GM12878 (cell line): ENCODE measurements around the gene ITGA6. TPM values are rescaled to one million over a fixed set of nuclear protein-coding genes. Genes with fewer than 3 reads are reported as not detected.

Experiments used
- ATAC-seq: fragments of 200-7000 bp; cut with Tn5 transposase; 3 replicates; pipeline ENCODE4 v1.9.1; 2020; ENCODE audit warnings: mild to moderate bottlenecking, moderate library complexity
- BruUV-seq: library from RNA; stranded (reverse); fragments of 400-500 nt; replicated peaks from 2 replicates; lab custom pipeline; 2021; lab: Mats Ljungman, UMichigan
- CTCF ChIA-PET: fragments of 300-600 bp; sonication (Branson Sonifier 250); formaldehyde crosslinking; extraction: SDS; loops from one replicate; lab custom pipeline; 2021; ENCODE audit warnings: inconsistent platforms; lab: Yijun Ruan, JAX
- POLR2A ChIA-PET: fragments of 350-600 bp; formaldehyde crosslinking; extraction: SDS; loops from one replicate; lab custom pipeline; 2021; ENCODE audit warnings: inconsistent platforms; lab: Charles Lee
- RAD21 ChIA-PET: fragments of 300-600 bp; sonication (Branson Sonifier 250); formaldehyde crosslinking; loops from one replicate; lab custom pipeline; 2023; ENCODE audit warnings: antibody characterized with exemption; ENCODE audit not compliant: unreplicated experiment; lab: Charles Lee
- SMC1A ChIA-PET: fragments of 300-600 bp; sonication (Branson Sonifier 250); formaldehyde crosslinking; loops from one replicate; lab custom pipeline; 2023; ENCODE audit not compliant: unreplicated experiment, uncharacterized antibody; lab: Charles Lee
- DNase-seq: peaks from one replicate; pipeline ENCODE4 v3.0.0-alpha.2; 2011; ENCODE audit warnings: low read depth, low spot score
- FAIRE-seq: peaks from 3 replicates; lab custom pipeline; 2011; peaks lifted over from hg19 to GRCh38; lab: Jason Lieb, UNC
- H2AFZ ChIP-seq: 2 replicates; pipeline ENCODE4 v1.6.0; 2011; ENCODE audit warnings: low read depth, low read length, control low read depth; ENCODE audit not compliant: control insufficient read depth
- H3K27ac ChIP-seq: 2 replicates; pipeline ENCODE4 v1.5.1; 2011; ENCODE audit warnings: control low read depth; ENCODE audit not compliant: control insufficient read depth, insufficient read depth
- H3K27me3 ChIP-seq, 2 experiments: replicated peaks in 1 of 2; 2 replicates each; pipeline versions ENCODE4 v1.6.0 to v1.6.1; 2011; ENCODE audit warnings: low read length in 1 of 2; ENCODE audit not compliant: control insufficient read depth in 2 of 2, insufficient read depth in 2 of 2
- H3K36me3 ChIP-seq, 2 experiments: 2 replicates each; pipeline ENCODE4 v1.5.1; 2011; ENCODE audit warnings: low read length in 1 of 2; ENCODE audit not compliant: control insufficient read depth in 2 of 2, insufficient read depth in 2 of 2
- H3K4me1 ChIP-seq: 2 replicates; pipeline ENCODE4 v1.6.1; 2011; ENCODE audit warnings: mild to moderate bottlenecking, low read length, moderate library complexity, mixed read lengths; ENCODE audit not compliant: control insufficient read depth, insufficient read depth
- H3K4me2 ChIP-seq: 2 replicates; pipeline ENCODE4 v1.6.0; 2011; ENCODE audit warnings: control low read depth; ENCODE audit not compliant: control insufficient read depth, insufficient read depth
- H3K4me3 ChIP-seq: fragments of 200-600 bp; sonication (generic); 2 replicates; pipeline ENCODE4 v1.5.1; 2016
- H3K79me2 ChIP-seq: 2 replicates; pipeline ENCODE4 v1.6.0; 2011; ENCODE audit warnings: low read length; ENCODE audit not compliant: control insufficient read depth, insufficient read depth
- H3K9ac ChIP-seq: 2 replicates; pipeline ENCODE4 v1.8.0; 2011; ENCODE audit warnings: low read length, control low read depth, mixed read lengths; ENCODE audit not compliant: control insufficient read depth, insufficient read depth
- H3K9me3 ChIP-seq: replicated peaks from 3 replicates; pipeline ENCODE4 v1.5.1; 2011; ENCODE audit warnings: mild to moderate bottlenecking, low read length; ENCODE audit not compliant: control insufficient read depth, insufficient read depth
- H4K20me1 ChIP-seq: 2 replicates; pipeline ENCODE4 v1.6.0; 2011; ENCODE audit not compliant: control insufficient read depth, insufficient read depth
- EP300 ChIP-seq, 2 experiments: fragments of 150-350 bp in 1 of 2; IDR thresholded peaks; 2 replicates each; pipeline ENCODE4 v1.6.1; 2011 to 2012; ENCODE audit warnings: low read depth in 2 of 2, low read length in 2 of 2, borderline replicate concordance in 1 of 2, improper control_type of control experiment in 1 of 2, inconsistent platforms in 1 of 2; ENCODE audit not compliant: control insufficient read depth in 1 of 2
- FOS ChIP-seq: IDR thresholded peaks from 3 replicates; pipeline ENCODE4 v1.6.1; 2011; ENCODE audit warnings: borderline replicate concordance; ENCODE audit not compliant: insufficient read length; ENCODE audit errors: extremely low read depth
- FOXM1 ChIP-seq: IDR thresholded peaks from 2 replicates; pipeline ENCODE4 v1.6.1; 2012; ENCODE audit warnings: low read depth, mild to moderate bottlenecking, inconsistent platforms, low read length, moderate library complexity
- HDGF ChIP-seq: fragments of 450-650 bp; IDR thresholded peaks from 2 replicates; pipeline ENCODE4 v1.6.1; 2016; ENCODE audit warnings: antibody characterized with exemption
- IRF4 ChIP-seq: IDR thresholded peaks from 2 replicates; pipeline ENCODE4 v1.6.1; 2011; ENCODE audit warnings: low read depth, low read length
- MXI1 ChIP-seq: fragments of 150-350 bp; IDR thresholded peaks from 2 replicates; pipeline ENCODE4 v1.6.1; 2011; ENCODE audit warnings: low read depth, mild to moderate bottlenecking, inconsistent platforms, low read length, improper control_type of control experiment
- MYC ChIP-seq: IDR thresholded peaks from 2 replicates; pipeline ENCODE4 v1.6.1; 2011; ENCODE audit warnings: mild to moderate bottlenecking, low read length, moderate library complexity, inconsistent platforms; ENCODE audit not compliant: insufficient read depth, insufficient replicate concordance, insufficient read length, severe bottlenecking
- NR2F1 ChIP-seq: fragments of 450-650 bp; conservative IDR thresholded peaks from 2 replicates; pipeline ENCODE4 v1.6.1; 2017; ENCODE audit warnings: mild to moderate bottlenecking
- RB1 ChIP-seq: fragments of 450-650 bp; formaldehyde crosslinking; IDR thresholded peaks from 2 replicates; pipeline ENCODE4 v1.6.1; 2017; ENCODE audit warnings: mild to moderate bottlenecking, borderline replicate concordance
- SKIL ChIP-seq: fragments of 450-650 bp; IDR thresholded peaks from 2 replicates; pipeline ENCODE4 v1.6.1; 2017; ENCODE audit warnings: mild to moderate bottlenecking, low read depth, inconsistent platforms; ENCODE audit not compliant: poor library complexity, severe bottlenecking
- STAT1 ChIP-seq: fragments of 450-650 bp; conservative IDR thresholded peaks from 2 replicates; pipeline ENCODE4 v1.6.1; 2014; ENCODE audit warnings: antibody characterized with exemption, mild to moderate bottlenecking
- STAT3 ChIP-seq: IDR thresholded peaks from 2 replicates; pipeline ENCODE4 v1.6.1; 2011; ENCODE audit warnings: low read depth, low read length, improper control_type of control experiment
- ZNF622 ChIP-seq: fragments of 450-650 bp; IDR thresholded peaks from 2 replicates; pipeline ENCODE4 v1.6.1; 2017; ENCODE audit warnings: mild to moderate bottlenecking, inconsistent platforms
- whole genome bisulfite sequencing: methylation state at CpG from one replicate; pipeline ENCODE4 v1.1.6; 2016; ENCODE audit warnings: low lambda C conversion rate; ENCODE audit not compliant: insufficient replicate concordance, insufficient coverage; ENCODE audit errors: missing lambda C conversion rate; 5-methylcytosine and 5-hydroxymethylcytosine counted together
- in situ Hi-C: fragments of 300-500 bp; cut with MboI; formaldehyde crosslinking; loops from 9 replicates; pipeline ENCODE4 v1.14.3; 2018; ENCODE audit warnings: mixed read lengths
- intact Hi-C: fragments of 100-400 bp; cut with micrococcal nuclease; formaldehyde crosslinking; loops from one replicate; pipeline ENCODE4 v1.14.2; 2022; ENCODE audit not compliant: unreplicated experiment
- polyA plus RNA-seq, 11 experiments: library from polyadenylated mRNA; depleted of rRNA in 4 of 11; unstranded in 6 of 11; stranded (reverse) in 5 of 11; fragments of >200 nt; fragmentation: Nextera tagmentation in 4 of 11; fragmentation: Illumina TruSeq in 1 of 11; extraction: Ambion mirVana in 4 of 11; extraction: Trizol in 1 of 11; gene quantifications; 1 replicate in 1 of 11; 2 replicates in 10 of 11; pipeline versions ENCODE4 v1.2.1 to v1.2.3, GENCODE V29; 2011 to 2016; ENCODE audit warnings: inconsistent platforms in 2 of 11, missing spikeins in 2 of 11, low read depth in 1 of 11
- total RNA-seq, 4 experiments: library from RNA; depleted of rRNA in 3 of 4; stranded (reverse); fragments of >200 nt in 3 of 4; fragmentation: Illumina TruSeq in 1 of 4; extraction: Trizol in 1 of 4; gene quantifications; 2 replicates each; pipeline versions ENCODE4 v1.2.1 to v1.2.3, GENCODE V29; 2013 to 2021
- TF ChIP-seq, protein P1 (sequence below), 3 experiments: IDR thresholded peaks in 2 of 3; conservative IDR thresholded peaks in 1 of 3; 2 replicates each; pipeline ENCODE4 v1.5.1; 2011; ENCODE audit warnings: low read depth in 3 of 3, low read length in 3 of 3, mild to moderate bottlenecking in 3 of 3, control low read depth in 2 of 3, moderate library complexity in 2 of 3, inconsistent platforms in 1 of 3, mixed read lengths in 1 of 3; ENCODE audit not compliant: control insufficient read depth in 2 of 3, insufficient read depth in 1 of 3; ENCODE audit errors: extremely low read depth in 1 of 3
- TF ChIP-seq, protein P2 (sequence below): fragments of 150-350 bp; IDR thresholded peaks from 2 replicates; pipeline ENCODE4 v1.6.1; 2014; ENCODE audit warnings: mild to moderate bottlenecking, low read depth, low read length

The ITGA6 gene
- total and polyA plus RNA-seq, 10 of the 15 experiments (the other 5 are each of a cell fraction or from before 2014, with no cell fraction given), result 0.01 to 0.36 (median 0.14) TPM; not detected in 2

DNA sequence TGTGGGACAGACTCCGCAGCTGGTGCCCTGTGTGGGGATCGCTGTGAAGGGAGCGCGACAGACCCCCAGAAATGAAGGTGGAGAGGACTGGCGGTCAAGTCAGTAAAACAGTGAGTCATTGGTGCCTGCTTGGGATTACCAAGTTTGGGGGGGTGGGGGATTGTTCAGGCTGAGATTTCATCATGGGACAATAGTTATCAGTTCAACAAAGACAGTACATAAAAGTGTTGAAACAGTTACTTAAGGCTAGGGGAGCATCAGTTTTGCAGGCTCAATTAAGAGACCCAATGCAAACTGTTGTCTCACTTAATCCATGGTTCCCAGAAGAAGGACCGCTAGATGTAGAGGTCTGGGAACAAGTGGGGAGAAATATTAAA lies 86.1 kb downstream of the ITGA6 start:
- Histone ChIP-seq H2AFZ (no peak overlapping the region), H3K4me2 (no peak overlapping the region), H3K36me3 (no peaks in the 10 kb centered on the region), H3K4me3 (no peak overlapping the region), H3K27ac (no peak overlapping the region), H3K4me1 (no peaks in the 10 kb centered on the region), H3K9ac (no peak overlapping the region), H4K20me1 (no peaks in the 10 kb centered on the region), H3K27me3 (no peaks in the 10 kb centered on the region), H3K9me3 (peaks cover 20% of the 10 kb centered on the region), H3K79me2 (no peaks in the 10 kb centered on the region)
- intact Hi-C loops, result no loop called here
- in situ Hi-C loops, result no loop called here
- whole genome bisulfite sequencing, result 97% methylated on average over 6 of the region's 6 CpGs
- ChIA-PET SMC1A (no interaction called here), POLR2A (no interaction called here), CTCF (no interaction called here), RAD21 (no interaction called here)
- DNase-seq (no peak), FAIRE-seq (no peak), ATAC-seq (no peak)
- TF ChIP-seq FOXM1, result no peak
- TF ChIP-seq, protein P1, sequence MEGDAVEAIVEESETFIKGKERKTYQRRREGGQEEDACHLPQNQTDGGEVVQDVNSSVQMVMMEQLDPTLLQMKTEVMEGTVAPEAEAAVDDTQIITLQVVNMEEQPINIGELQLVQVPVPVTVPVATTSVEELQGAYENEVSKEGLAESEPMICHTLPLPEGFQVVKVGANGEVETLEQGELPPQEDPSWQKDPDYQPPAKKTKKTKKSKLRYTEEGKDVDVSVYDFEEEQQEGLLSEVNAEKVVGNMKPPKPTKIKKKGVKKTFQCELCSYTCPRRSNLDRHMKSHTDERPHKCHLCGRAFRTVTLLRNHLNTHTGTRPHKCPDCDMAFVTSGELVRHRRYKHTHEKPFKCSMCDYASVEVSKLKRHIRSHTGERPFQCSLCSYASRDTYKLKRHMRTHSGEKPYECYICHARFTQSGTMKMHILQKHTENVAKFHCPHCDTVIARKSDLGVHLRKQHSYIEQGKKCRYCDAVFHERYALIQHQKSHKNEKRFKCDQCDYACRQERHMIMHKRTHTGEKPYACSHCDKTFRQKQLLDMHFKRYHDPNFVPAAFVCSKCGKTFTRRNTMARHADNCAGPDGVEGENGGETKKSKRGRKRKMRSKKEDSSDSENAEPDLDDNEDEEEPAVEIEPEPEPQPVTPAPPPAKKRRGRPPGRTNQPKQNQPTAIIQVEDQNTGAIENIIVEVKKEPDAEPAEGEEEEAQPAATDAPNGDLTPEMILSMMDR (IDR thresholded peaks at IDR 0.05 in 2 of 3, conservative IDR thresholded peaks at IDR 0.05 in 1 of 3; ENCODE audit: control insufficient read depth in 2 of 3, extremely low read depth in 1 of 3, insufficient read depth in 1 of 3, low read depth in 3 of 3, low read length in 3 of 3), result no peak
- TF ChIP-seq STAT1, result no peak
- TF ChIP-seq STAT3, result no peak
- TF ChIP-seq HDGF, result no peak
- TF ChIP-seq FOS, result no peak
- TF ChIP-seq IRF4, result no peak
- no peak for TF ChIP-seq EP300 (IDR thresholded peaks at IDR 0.05; ENCODE audit: borderline replicate concordance in 1 of 2, control insufficient read depth in 1 of 2, low read depth in 2 of 2, low read length in 2 of 2)
- no peak for TF ChIP-seq NR2F1
- TF ChIP-seq, protein P2, sequence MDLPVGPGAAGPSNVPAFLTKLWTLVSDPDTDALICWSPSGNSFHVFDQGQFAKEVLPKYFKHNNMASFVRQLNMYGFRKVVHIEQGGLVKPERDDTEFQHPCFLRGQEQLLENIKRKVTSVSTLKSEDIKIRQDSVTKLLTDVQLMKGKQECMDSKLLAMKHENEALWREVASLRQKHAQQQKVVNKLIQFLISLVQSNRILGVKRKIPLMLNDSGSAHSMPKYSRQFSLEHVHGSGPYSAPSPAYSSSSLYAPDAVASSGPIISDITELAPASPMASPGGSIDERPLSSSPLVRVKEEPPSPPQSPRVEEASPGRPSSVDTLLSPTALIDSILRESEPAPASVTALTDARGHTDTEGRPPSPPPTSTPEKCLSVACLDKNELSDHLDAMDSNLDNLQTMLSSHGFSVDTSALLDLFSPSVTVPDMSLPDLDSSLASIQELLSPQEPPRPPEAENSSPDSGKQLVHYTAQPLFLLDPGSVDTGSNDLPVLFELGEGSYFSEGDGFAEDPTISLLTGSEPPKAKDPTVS, result no peak
- no peak for TF ChIP-seq SKIL
- no peak for TF ChIP-seq MYC
- TF ChIP-seq RB1, result no peak
- no peak for TF ChIP-seq MXI1
- TF ChIP-seq ZNF622, result no peak
- no TSS peak for BruUV-seq
